Epithelial cell of prostate (primary cell): ENCODE results near the gene HOXB3.

ENCODE experiments used
- DNase-seq: peaks from one replicate; pipeline ENCODE4 v3.0.0-alpha.2; 2011; ENCODE audit warnings: low read depth, low spot score
- H3K27ac ChIP-seq: fragments of 450-650 bp; 2 replicates; pipeline ENCODE4 v1.5.1; 2017; ENCODE audit warnings: mild to moderate bottlenecking

HOXB3 gene

GRCh38 chr17:48589831-48590606 is at the start of gene HOXB3:
HOXB3 (minus strand) TSS chr17:48590241; CDS start chr17:48552474, 37,767 bp downstream.
- DNase-seq: no peak
- no peak within 1 kb of the TSS for H3K27ac ChIP-seq

DNA sequence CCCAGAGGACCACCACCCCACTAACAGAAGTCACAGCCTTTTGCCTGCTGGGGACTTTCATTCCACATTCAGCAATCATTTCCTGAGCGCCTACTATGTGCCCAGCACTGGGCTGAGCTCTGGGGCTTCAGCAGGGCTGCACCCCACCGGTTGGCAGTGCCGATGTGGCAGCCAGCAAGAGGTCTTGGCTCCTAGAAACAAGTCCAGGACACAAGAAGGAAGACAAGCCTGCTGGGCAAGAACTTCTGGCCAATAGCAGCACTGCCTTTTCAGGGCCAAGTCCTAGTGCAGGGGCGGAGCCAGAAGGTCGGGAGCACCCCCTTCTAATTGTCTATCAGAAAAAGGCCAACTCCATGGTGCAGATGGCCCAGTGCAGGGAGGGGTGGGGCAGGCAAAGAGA is 49.1 kb upstream of the HOXB3 start:
- no peak overlapping the region for H3K27ac ChIP-seq
- no peak for DNase-seq

DNA sequence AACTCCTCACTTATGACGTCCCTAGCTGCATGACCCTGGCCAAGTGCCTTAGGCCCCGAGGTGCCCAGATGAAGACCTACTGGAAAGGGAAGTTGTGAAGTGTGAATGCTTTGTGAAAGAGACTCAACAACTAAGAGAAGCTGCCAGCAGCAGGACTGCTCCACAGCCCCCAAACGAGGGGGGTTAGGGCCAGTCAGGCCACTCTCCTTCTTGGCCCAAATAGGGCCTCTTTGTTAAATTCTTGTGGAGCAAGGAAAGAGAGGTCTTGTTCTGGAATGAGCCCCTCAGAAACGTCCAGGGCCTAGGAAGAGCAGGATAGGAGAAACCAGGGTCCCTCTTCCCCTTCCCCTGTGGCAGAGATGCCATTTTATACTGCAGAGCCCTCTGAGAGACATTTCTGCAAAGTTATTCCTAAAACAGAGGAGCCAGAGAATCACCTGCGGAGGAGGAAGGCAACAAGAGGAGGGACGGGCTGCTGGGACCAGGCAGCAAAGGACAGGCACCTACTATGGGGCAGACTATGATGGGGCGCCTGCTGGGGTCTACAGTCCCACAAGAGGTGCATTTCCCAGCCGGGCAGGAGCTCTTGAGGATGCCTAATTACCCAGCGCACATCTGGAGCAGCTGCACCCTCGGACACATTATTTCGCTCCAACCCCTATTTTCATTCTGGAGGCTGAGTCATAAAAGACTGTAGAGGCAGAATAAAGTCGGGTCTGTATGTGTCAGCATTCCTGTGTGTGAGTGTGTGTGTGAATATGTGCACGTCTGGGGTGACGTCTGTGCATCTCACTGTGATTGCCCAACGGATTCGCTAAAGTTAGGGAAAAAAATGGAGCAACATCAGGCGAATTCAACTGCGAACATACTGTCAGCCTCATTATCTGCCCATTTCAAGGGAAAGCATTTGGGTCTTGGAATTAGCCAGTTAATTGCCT is 47.6 kb upstream of the HOXB3 start:
- peak; percentile 58 for DNase-seq
- no peak overlapping the region for H3K27ac ChIP-seq

DNA sequence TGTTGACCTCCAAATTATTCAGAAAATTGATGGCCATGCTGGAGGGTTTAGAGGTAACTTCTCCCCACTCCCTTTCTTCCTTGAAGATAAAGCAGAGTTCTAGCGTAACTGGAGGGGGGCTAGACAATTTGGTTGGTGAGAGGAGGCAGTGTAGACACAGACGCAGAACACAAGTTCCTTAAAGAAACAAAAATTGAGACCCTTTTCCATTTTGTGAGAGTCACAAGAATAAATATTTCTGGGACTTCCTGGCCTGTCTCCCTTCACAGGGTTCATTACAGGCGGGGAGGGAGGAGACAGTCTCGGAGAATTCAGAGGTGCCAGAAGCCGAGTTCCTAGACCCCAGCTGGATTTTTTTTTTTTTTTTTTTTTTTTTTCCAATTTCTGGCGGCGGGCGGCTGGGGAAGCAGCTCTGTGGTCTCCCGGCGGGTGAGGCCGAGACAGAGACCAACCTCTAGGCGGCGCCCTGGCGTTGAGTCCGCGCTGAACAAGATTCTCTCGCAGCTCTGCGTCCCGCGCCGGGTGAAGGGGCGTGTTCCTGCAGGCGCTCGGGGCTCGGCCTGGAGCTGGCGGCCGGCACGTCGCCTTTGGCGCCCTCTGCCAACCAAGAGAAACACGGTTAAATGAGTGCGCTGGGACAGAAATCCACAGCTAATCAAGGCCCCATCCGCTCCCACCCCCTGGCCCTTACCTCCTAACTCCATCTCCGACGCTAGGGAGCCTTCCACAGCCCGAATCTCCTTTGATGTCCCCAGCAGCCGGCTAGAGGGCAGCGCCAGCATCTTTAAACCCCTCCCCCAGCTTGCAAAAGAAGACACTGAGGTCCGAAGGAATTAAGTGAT is 46.4 kb upstream of the HOXB3 start:
- no peak overlapping the region for H3K27ac ChIP-seq
- peak; percentile 6 for DNase-seq

- DNase-seq: no peak
- H3K27ac ChIP-seq: no peak overlapping the region
Measured at GRCh38 chr17:48634493-48635208, 44.6 kb upstream of the HOXB3 start.

- DNase-seq: no peak
- H3K27ac ChIP-seq: no peak overlapping the region
Measured at GRCh38 chr17:48633266-48633677, 43.2 kb upstream of the HOXB3 start.

GRCh38 chr17:48632579-48633265 is 42.7 kb upstream of the HOXB3 start:
- H3K27ac ChIP-seq: no peak overlapping the region
- no peak for DNase-seq

DNA sequence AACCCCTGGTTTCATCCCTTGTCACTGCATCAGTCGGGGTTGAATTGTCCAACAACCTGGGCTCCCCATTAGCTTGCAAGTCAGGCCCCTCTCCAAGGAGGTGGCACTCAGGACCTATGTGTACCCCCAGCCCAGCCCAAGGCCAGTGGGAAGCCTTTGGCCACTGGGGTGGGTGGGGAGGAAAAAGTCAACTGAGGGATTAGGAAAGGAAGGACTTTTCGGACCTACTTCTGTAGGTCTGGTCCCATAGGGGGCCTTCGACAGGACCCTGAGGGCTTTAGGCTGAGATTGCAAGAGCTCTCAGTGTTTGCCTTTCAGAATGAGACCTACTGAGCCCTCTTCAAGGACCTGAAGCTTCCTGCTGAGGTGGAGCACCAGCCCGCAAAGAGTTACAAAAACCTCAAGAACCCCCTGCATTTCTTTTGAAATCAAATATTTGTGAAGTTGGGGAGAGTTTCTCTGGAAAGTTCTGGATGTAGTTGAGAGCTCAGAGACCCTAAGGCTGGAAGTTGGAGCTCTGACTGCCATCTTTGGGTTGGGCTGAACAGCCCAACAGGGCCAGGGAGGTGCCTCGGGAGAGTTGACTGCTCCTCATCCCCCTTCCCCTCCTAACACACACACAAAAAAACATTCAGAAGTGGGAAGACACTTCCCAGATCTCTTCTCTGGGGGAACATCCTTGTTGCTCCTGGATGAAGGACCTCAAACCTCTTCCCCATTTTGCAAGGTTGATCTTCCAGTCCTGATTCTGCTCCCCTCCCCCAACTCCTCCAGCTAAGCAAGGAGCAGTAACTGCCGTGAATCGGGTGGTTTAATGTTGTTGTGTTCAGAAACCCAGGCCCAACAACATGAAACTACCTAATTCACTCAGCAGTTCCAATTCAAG is 41.9 kb upstream of the HOXB3 start:
- no peak for DNase-seq
- no peak overlapping the region for H3K27ac ChIP-seq

- no peak overlapping the region for H3K27ac ChIP-seq
- no peak for DNase-seq
Measured at GRCh38 chr17:48630925-48631692, 41.1 kb upstream of the HOXB3 start.

DNA sequence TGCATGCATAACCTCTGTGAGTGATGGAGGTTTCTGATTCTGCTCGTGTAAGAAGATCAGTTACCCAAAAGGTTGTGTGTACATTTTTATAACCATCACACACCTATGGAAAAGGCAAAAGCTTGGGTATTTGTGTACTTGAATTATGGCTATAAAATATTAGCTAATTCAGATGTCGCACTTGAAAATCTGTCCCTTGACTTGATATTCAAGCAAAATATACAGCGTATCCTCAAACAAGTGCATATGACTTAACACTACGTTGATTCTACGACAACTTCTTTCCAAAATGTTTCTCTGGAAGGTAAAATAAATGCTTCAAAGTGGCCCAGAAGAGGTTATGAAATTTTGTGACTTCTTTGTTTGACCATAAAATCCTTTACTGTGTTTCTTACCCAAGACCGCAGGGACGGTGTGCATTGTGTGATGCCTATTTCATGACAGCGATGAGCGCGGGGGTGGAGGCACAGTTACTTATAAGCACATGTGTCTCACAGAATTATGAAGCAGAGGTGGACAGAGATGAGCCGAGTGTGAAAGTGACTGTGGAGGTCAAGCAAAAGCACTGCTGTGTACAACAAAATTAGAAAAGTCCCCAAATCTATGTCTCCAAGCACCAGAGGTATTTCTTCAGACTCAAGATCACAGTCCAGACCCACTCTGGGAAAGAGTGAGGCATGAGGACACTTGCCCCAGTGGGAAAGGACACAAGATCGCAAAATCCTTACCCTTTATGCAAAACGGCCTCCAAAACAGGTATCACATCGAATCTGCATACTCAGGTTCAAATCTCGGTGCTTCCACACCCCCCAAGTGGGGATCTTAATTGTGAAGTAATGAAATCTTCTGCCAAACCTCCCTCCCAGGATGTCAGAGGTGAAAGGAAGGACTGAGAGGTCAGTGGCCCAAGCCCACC is 40.2 kb upstream of the HOXB3 start:
- DNase-seq: no peak
- no peak overlapping the region for H3K27ac ChIP-seq

DNA sequence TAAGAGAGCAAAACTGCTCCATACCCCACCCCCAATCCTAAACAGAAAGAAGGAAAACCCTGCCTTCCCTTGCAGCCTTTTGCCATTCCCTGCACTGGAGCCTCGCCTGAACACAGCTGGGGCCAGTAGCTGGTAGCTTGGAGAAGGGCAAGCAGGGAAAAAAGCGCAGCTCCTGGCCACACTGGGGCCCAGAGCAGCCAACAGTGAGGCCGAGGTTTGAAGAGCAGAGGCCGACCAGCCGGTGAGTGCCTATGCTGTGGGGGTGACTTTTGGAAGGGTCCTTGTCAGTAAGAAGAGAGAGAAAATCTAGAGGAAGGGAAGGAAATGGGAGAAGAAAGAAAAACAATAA is 39.3 kb upstream of the HOXB3 start:
- DNase-seq: no peak

GRCh38 chr17:48628649-48629410 is 38.8 kb upstream of the HOXB3 start:
- no peak overlapping the region for H3K27ac ChIP-seq
- DNase-seq: no peak

More for the DNA sequence above, 39.3 kb upstream of the HOXB3 start:
- no peak overlapping the region for H3K27ac ChIP-seq

- H3K27ac ChIP-seq: no peak overlapping the region
- DNase-seq: no peak
Measured at GRCh38 chr17:48627623-48628521, 37.8 kb upstream of the HOXB3 start.

- peak overlapping the region; percentile 48 for H3K27ac ChIP-seq
- no peak for DNase-seq
Measured at GRCh38 chr17:48627118-48627597, 37.1 kb upstream of the HOXB3 start.
